Measurements from ENCODE around the gene MINAR2. TPM values are rescaled to one million over a fixed set of nuclear protein-coding genes. Genes with fewer than 3 reads are reported as not detected.

Gene MINAR2
- total RNA-seq, 1 experiment from 2014 or later: not detected

DNA sequence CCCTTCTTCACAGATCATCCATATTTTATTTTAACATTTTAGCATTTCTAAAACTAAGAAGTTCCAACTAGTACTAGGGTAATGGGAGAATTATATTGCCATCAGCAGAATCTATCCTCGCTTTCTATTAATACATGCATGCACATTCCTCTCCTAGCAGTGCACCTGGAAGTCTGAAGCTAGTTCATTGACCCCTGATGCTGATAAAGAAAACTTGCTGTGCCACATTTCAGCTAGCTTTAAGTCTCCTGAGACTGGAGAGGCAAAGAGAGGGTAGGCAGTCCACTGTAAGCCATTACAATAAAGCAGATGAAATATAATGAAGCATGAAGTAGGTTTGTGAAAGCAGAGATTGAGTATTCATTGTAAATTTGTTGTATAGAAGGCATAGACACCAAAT is 15.8 kb downstream of the MINAR2 start:
- Mint-ChIP-seq H3K27ac (no peak overlapping the region), H3K27me3 (ENCODE audit: low read depth) (no peaks in the 10 kb centered on the region), H3K4me1 (peaks cover 11% of the 10 kb centered on the region), H3K4me3 (no peak overlapping the region), H3K9me3 (no peaks in the 10 kb centered on the region), H3K36me3 (no peaks in the 10 kb centered on the region)
- ATAC-seq: no peak
- ChIA-PET POLR2A (no interaction called here), CTCF (interaction anchor here (0.9 to 2.8 kb wide), 2 partner anchors 8 to 9 kb away, joined by 3 to 8 read pairs; no protein-coding TSS in a partner anchor)
- no peak for DNase-seq (ENCODE audit: low spot score)
- TF ChIP-seq IRF2 (CRISPR knock-in tag; IDR thresholded peaks at IDR 0.05; ENCODE audit: borderline replicate concordance, low read depth): no peak
- TF ChIP-seq, protein P1, sequence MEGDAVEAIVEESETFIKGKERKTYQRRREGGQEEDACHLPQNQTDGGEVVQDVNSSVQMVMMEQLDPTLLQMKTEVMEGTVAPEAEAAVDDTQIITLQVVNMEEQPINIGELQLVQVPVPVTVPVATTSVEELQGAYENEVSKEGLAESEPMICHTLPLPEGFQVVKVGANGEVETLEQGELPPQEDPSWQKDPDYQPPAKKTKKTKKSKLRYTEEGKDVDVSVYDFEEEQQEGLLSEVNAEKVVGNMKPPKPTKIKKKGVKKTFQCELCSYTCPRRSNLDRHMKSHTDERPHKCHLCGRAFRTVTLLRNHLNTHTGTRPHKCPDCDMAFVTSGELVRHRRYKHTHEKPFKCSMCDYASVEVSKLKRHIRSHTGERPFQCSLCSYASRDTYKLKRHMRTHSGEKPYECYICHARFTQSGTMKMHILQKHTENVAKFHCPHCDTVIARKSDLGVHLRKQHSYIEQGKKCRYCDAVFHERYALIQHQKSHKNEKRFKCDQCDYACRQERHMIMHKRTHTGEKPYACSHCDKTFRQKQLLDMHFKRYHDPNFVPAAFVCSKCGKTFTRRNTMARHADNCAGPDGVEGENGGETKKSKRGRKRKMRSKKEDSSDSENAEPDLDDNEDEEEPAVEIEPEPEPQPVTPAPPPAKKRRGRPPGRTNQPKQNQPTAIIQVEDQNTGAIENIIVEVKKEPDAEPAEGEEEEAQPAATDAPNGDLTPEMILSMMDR (IDR thresholded peaks at IDR 0.05): no peak
- TF ChIP-seq, protein P2, sequence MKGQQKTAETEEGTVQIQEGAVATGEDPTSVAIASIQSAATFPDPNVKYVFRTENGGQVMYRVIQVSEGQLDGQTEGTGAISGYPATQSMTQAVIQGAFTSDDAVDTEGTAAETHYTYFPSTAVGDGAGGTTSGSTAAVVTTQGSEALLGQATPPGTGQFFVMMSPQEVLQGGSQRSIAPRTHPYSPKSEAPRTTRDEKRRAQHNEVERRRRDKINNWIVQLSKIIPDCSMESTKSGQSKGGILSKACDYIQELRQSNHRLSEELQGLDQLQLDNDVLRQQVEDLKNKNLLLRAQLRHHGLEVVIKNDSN (CRISPR knock-in tag; IDR thresholded peaks at IDR 0.05): no peak
- TF ChIP-seq, protein P3, sequence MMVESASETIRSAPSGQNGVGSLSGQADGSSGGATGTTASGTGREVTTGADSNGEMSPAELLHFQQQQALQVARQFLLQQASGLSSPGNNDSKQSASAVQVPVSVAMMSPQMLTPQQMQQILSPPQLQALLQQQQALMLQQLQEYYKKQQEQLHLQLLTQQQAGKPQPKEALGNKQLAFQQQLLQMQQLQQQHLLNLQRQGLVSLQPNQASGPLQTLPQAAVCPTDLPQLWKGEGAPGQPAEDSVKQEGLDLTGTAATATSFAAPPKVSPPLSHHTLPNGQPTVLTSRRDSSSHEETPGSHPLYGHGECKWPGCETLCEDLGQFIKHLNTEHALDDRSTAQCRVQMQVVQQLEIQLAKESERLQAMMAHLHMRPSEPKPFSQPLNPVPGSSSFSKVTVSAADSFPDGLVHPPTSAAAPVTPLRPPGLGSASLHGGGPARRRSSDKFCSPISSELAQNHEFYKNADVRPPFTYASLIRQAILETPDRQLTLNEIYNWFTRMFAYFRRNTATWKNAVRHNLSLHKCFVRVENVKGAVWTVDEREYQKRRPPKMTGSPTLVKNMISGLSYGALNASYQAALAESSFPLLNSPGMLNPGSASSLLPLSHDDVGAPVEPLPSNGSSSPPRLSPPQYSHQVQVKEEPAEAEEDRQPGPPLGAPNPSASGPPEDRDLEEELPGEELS (CRISPR knock-in tag; IDR thresholded peaks at IDR 0.05): no peak
- TF ChIP-seq SOX15 (CRISPR knock-in tag; IDR thresholded peaks at IDR 0.05): no peak
- TF ChIP-seq, protein P4, sequence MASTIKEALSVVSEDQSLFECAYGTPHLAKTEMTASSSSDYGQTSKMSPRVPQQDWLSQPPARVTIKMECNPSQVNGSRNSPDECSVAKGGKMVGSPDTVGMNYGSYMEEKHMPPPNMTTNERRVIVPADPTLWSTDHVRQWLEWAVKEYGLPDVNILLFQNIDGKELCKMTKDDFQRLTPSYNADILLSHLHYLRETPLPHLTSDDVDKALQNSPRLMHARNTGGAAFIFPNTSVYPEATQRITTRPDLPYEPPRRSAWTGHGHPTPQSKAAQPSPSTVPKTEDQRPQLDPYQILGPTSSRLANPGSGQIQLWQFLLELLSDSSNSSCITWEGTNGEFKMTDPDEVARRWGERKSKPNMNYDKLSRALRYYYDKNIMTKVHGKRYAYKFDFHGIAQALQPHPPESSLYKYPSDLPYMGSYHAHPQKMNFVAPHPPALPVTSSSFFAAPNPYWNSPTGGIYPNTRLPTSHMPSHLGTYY (CRISPR knock-in tag; IDR thresholded peaks at IDR 0.05): no peak
- no peak for TF ChIP-seq ZNF263 (CRISPR knock-in tag; IDR thresholded peaks at IDR 0.05; ENCODE audit: low read depth)
- TF ChIP-seq, protein P5, sequence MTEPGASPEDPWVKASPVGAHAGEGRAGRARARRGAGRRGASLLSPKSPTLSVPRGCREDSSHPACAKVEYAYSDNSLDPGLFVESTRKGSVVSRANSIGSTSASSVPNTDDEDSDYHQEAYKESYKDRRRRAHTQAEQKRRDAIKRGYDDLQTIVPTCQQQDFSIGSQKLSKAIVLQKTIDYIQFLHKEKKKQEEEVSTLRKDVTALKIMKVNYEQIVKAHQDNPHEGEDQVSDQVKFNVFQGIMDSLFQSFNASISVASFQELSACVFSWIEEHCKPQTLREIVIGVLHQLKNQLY (CRISPR knock-in tag; IDR thresholded peaks at IDR 0.05): no peak
- TF ChIP-seq, protein P6, sequence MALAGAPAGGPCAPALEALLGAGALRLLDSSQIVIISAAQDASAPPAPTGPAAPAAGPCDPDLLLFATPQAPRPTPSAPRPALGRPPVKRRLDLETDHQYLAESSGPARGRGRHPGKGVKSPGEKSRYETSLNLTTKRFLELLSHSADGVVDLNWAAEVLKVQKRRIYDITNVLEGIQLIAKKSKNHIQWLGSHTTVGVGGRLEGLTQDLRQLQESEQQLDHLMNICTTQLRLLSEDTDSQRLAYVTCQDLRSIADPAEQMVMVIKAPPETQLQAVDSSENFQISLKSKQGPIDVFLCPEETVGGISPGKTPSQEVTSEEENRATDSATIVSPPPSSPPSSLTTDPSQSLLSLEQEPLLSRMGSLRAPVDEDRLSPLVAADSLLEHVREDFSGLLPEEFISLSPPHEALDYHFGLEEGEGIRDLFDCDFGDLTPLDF (CRISPR knock-in tag; IDR thresholded peaks at IDR 0.05): no peak
- TF ChIP-seq, protein P7, sequence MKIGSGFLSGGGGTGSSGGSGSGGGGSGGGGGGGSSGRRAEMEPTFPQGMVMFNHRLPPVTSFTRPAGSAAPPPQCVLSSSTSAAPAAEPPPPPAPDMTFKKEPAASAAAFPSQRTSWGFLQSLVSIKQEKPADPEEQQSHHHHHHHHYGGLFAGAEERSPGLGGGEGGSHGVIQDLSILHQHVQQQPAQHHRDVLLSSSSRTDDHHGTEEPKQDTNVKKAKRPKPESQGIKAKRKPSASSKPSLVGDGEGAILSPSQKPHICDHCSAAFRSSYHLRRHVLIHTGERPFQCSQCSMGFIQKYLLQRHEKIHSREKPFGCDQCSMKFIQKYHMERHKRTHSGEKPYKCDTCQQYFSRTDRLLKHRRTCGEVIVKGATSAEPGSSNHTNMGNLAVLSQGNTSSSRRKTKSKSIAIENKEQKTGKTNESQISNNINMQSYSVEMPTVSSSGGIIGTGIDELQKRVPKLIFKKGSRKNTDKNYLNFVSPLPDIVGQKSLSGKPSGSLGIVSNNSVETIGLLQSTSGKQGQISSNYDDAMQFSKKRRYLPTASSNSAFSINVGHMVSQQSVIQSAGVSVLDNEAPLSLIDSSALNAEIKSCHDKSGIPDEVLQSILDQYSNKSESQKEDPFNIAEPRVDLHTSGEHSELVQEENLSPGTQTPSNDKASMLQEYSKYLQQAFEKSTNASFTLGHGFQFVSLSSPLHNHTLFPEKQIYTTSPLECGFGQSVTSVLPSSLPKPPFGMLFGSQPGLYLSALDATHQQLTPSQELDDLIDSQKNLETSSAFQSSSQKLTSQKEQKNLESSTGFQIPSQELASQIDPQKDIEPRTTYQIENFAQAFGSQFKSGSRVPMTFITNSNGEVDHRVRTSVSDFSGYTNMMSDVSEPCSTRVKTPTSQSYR (CRISPR knock-in tag; IDR thresholded peaks at IDR 0.05): no peak
- TF ChIP-seq GRHL2 (CRISPR knock-in tag; IDR thresholded peaks at IDR 0.05; ENCODE audit: insufficient replicate concordance, severe bottlenecking): no peak
- TF ChIP-seq GTF2I (CRISPR knock-in tag; conservative IDR thresholded peaks at IDR 0.05): no peak
- TF ChIP-seq, protein P8, sequence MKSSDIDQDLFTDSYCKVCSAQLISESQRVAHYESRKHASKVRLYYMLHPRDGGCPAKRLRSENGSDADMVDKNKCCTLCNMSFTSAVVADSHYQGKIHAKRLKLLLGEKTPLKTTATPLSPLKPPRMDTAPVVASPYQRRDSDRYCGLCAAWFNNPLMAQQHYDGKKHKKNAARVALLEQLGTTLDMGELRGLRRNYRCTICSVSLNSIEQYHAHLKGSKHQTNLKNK (CRISPR knock-in tag; IDR thresholded peaks at IDR 0.05): no peak
- no peak for TF ChIP-seq SMAD3 (CRISPR knock-in tag; IDR thresholded peaks at IDR 0.05; ENCODE audit: borderline replicate concordance)
